GM12873 (cell line): ENCODE data around the gene TRIML2.

Source experiments
- TF ChIP-seq, protein P1 (sequence below): IDR thresholded peaks from 2 replicates; pipeline ENCODE4 v1.5.1; 2012; ENCODE audit warnings: low read depth, mild to moderate bottlenecking, moderate library complexity, low read length, control low read depth; ENCODE audit not compliant: insufficient read depth; ENCODE audit errors: missing control alignments

The TRIML2 gene

GRCh38 chr4:188121530-188121929, 12.1 kb upstream of the TRIML2 start:
- TF ChIP-seq, protein P1, sequence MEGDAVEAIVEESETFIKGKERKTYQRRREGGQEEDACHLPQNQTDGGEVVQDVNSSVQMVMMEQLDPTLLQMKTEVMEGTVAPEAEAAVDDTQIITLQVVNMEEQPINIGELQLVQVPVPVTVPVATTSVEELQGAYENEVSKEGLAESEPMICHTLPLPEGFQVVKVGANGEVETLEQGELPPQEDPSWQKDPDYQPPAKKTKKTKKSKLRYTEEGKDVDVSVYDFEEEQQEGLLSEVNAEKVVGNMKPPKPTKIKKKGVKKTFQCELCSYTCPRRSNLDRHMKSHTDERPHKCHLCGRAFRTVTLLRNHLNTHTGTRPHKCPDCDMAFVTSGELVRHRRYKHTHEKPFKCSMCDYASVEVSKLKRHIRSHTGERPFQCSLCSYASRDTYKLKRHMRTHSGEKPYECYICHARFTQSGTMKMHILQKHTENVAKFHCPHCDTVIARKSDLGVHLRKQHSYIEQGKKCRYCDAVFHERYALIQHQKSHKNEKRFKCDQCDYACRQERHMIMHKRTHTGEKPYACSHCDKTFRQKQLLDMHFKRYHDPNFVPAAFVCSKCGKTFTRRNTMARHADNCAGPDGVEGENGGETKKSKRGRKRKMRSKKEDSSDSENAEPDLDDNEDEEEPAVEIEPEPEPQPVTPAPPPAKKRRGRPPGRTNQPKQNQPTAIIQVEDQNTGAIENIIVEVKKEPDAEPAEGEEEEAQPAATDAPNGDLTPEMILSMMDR, result no peak

- TF ChIP-seq, protein P1, result no peak
Observed at GRCh38 chr4:188117631-188118324, 8.4 kb upstream of the TRIML2 start.

- TF ChIP-seq, protein P1, result no peak
Observed at GRCh38 chr4:188113156-188113555, 3.8 kb upstream of the TRIML2 start.

DNA sequence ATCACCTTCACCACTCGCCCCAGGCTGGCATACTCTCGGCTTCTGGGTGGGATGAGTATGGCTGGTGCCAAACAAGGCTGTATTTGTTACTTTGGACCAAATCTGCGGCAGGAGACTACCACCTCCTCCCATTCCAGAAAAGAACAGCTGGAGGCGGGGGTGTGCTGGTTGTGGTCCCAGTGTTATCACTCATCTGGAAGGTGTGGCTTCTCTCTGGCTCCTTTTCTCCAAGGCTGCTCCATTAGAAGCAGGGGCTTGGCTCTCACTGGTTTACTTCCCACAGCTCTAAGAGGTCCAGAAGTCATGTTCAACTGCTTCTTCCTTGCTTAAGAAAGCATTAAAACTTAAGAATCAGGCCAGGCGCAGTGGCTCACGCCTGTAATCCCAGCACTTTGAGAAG, 2.6 kb upstream of the TRIML2 start:
- TF ChIP-seq, protein P1, result no peak

GRCh38 chr4:188110741-188111471, 1.5 kb upstream of the TRIML2 start:
- TF ChIP-seq, protein P1, result no peak

GRCh38 chr4:188110036-188110435, 633 bp upstream of the TRIML2 start:
- TF ChIP-seq, protein P1, result no peak

- TF ChIP-seq, protein P1, result no peak
Observed at GRCh38 chr4:188107931-188108843, 1.2 kb downstream of the TRIML2 start.
